Pancreas (tissue), 10 donors: ENCODE results near the gene ADPRHL1. TPM values are rescaled to one million over a fixed set of nuclear protein-coding genes. Genes with fewer than 3 reads are reported as not detected.

Source experiments
- ATAC-seq, 4 donors: fragments of 200-7000 bp; cut with Tn5 transposase; one replicate each; pipeline versions ENCODE4 v1.8.0 to v1.9.1; 2020; ENCODE audit warnings: mild to moderate bottlenecking in 4 of 4, moderate library complexity in 4 of 4
- DNase-seq, 6 donors: peaks; one replicate each; pipeline ENCODE4 v3.0.0-alpha.2; 2020
- FAIRE-seq: peaks from 2 replicates; lab custom pipeline; 2012; peaks lifted over from hg19 to GRCh38; lab: Jason Lieb, UNC
- H3K27ac ChIP-seq, 4 donors: fragments of 200-600 bp; sonication (generic); 1 replicate in 3 of 4; 2 replicates in 1 of 4; pipeline versions ENCODE4 v1.5.0 to v1.8.0; 2020
- H3K27me3 ChIP-seq, 4 donors: fragments of 200-600 bp; one replicate each; pipeline ENCODE4 v1.8.0; 2021
- H3K36me3 ChIP-seq, 3 donors: fragments of 200-600 bp; sonication (generic) in 1 of 3; one replicate each; pipeline versions ENCODE4 v1.5.0 to v1.8.0; 2020 to 2021
- H3K4me1 ChIP-seq, 3 donors: fragments of 200-600 bp; one replicate each; pipeline ENCODE4 v1.8.0; 2021
- H3K4me3 ChIP-seq, 4 donors: fragments of 200-600 bp; sonication (generic) in 2 of 4; one replicate each; pipeline versions ENCODE4 v1.5.0 to v1.8.0; 2020 to 2021
- H3K9me3 ChIP-seq, 4 donors: fragments of 200-600 bp; one replicate each; pipeline ENCODE4 v1.8.0; 2021
- WGBS, 2 donors: extraction: QIAGEN DNeasy Blood & Tissue Kit; methylation state at CpG; one replicate each; pipeline ENCODE4 v1.1.7; 2013; 5-methylcytosine and 5-hydroxymethylcytosine counted together
- intact Hi-C, 3 donors: fragments of 100-400 bp; cut with DNase I; formaldehyde crosslinking; loops; one replicate each; pipeline versions ENCODE4 v1.11.1 to v1.14.2; 2022
- polyA plus RNA-seq, 2 donors: library from polyadenylated mRNA; stranded (reverse); fragments of 200-250 nt; gene quantifications; one replicate each; pipeline ENCODE4 v1.2.3, GENCODE V29; 2013
- total RNA-seq, 6 donors: library from RNA; stranded (reverse); fragmentation: NEBNext Ultra II Directional in 4 of 6; extraction: Animal tissue kit (Norgen Biotek cat#: 25700) in 4 of 6; gene quantifications; one replicate each; pipeline versions ENCODE4 v1.2.1 to v1.2.4, GENCODE V29; 2021 to 2023
- TF ChIP-seq, protein P1 (sequence below), 4 donors: fragments of 200-600 bp; sonication (generic) in 3 of 4; IDR thresholded peaks; one replicate each; pipeline versions ENCODE4 v1.5.0 to v1.8.0; 2021; ENCODE audit warnings: antibody characterized with exemption in 4 of 4
- donor health status: healthy with polysubstance abuse.
- donor health status: DM: no; HTN: no; CAD: no; lungs with moderate emphysema.
- donor health status: DM: no; HTN: no; CAD: no.
- donor health status: control.
- donor health status: control.
- donor health status: Bipolar disorder and iron deficiency.
- donor health status: DM: yes; HTN: yes; CAD: no.
- donor health status: DM: no; HTN: no; CAD: no.
- donor health status: DM: no; HTN: no; CAD: no.
- donor health status: DM: yes; HTN: yes; CAD: no.

ADPRHL1 gene
- total and polyA plus RNA-seq, 8 donors: 1.2 to 6.0 (median 3.0) TPM

DNA sequence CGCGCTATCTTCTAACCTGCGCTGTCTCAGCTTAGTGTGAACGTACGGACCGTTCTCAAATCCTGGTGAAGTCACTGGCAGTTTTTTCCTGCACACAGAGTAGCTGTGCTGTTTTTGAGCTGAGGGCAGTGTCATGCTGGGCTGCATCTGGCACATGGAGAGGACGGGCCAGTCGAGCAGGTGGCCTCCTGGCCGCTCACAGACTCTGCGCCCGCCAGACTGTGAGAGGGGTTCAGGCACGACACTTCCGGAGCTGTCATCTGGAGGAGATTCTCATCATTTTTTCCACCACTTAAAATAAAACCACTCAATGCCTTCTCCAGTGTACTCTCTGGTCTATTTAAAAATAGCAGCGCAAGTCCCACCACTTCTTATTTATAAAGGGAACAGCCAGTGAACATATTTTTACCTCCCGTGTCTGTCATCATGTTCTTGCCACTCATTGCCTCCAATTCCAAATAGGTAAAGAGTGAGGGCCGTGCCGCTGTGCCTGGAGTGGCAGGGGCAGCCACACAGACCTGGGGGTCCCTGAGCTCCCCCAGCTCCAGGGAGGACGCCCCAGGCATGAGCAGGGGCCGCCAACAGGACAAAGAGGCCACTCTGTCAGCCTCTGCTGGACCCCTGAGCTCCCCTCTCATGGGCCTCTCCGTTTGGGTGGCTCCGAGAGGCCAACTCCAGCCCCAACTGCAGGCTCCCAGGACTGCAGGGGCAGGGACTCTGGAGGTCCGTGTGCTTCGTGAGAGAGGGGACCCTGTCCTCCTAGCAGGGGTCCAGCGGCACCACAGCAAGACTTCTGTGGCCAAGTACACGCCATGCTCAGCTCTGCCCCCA, 52.5 kb downstream of the ADPRHL1 start:
- FAIRE-seq: no peak
- peak in 1 of 6 donors; percentile 38 for DNase-seq
- H3K27ac ChIP-seq: no peak overlapping the region
- 68 to 77% methylated on average over 25 of the region's 25 CpGs for WGBS, 2 donors
- H3K27me3 ChIP-seq: no peaks in the 10 kb centered on the region
- no peaks in the 10 kb centered on the region for H3K4me1 ChIP-seq
- H3K9me3 ChIP-seq: no peaks in the 10 kb centered on the region
- TF ChIP-seq, protein P1, sequence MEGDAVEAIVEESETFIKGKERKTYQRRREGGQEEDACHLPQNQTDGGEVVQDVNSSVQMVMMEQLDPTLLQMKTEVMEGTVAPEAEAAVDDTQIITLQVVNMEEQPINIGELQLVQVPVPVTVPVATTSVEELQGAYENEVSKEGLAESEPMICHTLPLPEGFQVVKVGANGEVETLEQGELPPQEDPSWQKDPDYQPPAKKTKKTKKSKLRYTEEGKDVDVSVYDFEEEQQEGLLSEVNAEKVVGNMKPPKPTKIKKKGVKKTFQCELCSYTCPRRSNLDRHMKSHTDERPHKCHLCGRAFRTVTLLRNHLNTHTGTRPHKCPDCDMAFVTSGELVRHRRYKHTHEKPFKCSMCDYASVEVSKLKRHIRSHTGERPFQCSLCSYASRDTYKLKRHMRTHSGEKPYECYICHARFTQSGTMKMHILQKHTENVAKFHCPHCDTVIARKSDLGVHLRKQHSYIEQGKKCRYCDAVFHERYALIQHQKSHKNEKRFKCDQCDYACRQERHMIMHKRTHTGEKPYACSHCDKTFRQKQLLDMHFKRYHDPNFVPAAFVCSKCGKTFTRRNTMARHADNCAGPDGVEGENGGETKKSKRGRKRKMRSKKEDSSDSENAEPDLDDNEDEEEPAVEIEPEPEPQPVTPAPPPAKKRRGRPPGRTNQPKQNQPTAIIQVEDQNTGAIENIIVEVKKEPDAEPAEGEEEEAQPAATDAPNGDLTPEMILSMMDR (IDR thresholded peaks at IDR 0.05): no peak
- intact Hi-C loops: no loop called here
- ATAC-seq: no peak
- no peak overlapping the region for H3K4me3 ChIP-seq
- H3K36me3 ChIP-seq: no peaks in the 10 kb centered on the region

DNA sequence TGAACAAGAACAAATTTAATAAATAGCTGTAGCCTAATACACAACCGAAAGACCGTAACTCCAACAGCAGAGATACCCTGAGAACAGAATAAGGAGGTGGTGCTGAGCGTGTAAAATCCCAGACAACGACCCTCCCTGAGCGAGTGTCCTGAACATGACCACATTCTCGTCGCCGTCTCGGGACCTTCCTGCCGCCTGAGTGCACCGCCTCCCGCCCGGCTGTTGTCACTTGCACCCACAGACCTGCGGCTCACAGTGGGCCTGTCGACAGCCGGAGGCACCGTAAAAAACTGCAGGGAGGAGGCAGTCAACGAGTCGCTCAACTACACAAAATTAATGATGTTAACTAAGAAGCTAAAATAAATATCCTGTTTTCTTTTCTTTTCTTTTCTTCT, 53.5 kb downstream of the ADPRHL1 start:
- Histone ChIP-seq H3K27me3 (no peaks in the 10 kb centered on the region), H3K4me3 (no peak overlapping the region), H3K9me3 (no peaks in the 10 kb centered on the region), H3K27ac (no peak overlapping the region), H3K4me1 (no peaks in the 10 kb centered on the region), H3K36me3 (no peaks in the 10 kb centered on the region)
- DNase-seq (peak in 1 of 6 donors; percentile 32), FAIRE-seq (no peak), ATAC-seq (no peak)
- WGBS, 2 donors: 88 to 90% methylated on average over 18 to 19 of the region's 19 CpGs
- TF ChIP-seq, protein P1 (IDR thresholded peaks at IDR 0.05): no peak
- intact Hi-C loops: loop anchor here in 1 of 3 donors (10.0 kb wide), 1 partner anchor 125 kb away; no protein-coding TSS in a partner anchor

DNA sequence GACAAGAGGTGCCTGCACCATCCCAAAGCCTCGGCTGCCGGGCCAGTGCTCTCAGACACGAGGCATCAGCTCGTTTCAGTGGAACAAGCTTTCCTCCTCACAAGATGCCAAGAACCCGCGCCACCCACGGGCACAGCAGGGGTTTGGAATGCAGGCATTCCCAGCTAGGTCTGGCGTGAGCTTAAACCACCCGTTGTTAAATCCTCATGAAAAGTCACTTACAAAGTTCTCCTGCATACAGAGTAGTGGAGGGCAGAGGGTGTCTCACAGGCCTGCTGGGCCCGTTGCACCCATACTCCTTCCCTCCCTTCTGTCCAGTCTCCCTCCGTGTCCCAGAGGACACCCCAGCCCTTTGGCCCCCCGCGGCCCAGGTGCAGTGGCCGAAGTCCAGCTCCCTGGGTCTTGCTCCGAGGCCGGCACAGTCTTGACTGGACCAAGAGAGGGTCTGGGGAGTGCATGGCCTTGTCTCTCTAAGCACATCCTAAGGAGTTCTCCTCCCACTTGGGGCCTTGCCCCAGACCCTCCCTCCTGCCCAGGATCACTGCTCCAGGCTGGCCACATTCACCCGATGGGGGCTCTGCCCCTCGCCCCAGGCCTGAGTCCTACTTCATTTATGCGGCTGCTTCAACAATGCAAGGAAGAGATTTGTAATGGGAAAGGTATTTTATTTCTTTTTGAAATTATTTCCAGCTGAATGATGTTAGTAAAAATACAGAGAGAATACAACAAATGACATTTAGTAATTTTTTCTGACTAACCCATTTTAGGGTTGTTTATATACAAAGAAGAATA, 54.1 kb downstream of the ADPRHL1 start:
- Histone ChIP-seq H3K9me3 (no peaks in the 10 kb centered on the region), H3K27me3 (no peaks in the 10 kb centered on the region), H3K27ac (no peak overlapping the region), H3K4me3 (no peak overlapping the region), H3K36me3 (no peaks in the 10 kb centered on the region), H3K4me1 (no peaks in the 10 kb centered on the region)
- WGBS, 2 donors: 74 to 82% methylated on average over 19 of the region's 19 CpGs
- TF ChIP-seq, protein P1 (IDR thresholded peaks at IDR 0.05): no peak
- peak in 1 of 6 donors; percentile 54 for DNase-seq
- intact Hi-C loops: loop anchor here in 1 of 3 donors (10.0 kb wide), 1 partner anchor 124 kb away; no protein-coding TSS in a partner anchor
- no peak for ATAC-seq
- no peak for FAIRE-seq

DNA sequence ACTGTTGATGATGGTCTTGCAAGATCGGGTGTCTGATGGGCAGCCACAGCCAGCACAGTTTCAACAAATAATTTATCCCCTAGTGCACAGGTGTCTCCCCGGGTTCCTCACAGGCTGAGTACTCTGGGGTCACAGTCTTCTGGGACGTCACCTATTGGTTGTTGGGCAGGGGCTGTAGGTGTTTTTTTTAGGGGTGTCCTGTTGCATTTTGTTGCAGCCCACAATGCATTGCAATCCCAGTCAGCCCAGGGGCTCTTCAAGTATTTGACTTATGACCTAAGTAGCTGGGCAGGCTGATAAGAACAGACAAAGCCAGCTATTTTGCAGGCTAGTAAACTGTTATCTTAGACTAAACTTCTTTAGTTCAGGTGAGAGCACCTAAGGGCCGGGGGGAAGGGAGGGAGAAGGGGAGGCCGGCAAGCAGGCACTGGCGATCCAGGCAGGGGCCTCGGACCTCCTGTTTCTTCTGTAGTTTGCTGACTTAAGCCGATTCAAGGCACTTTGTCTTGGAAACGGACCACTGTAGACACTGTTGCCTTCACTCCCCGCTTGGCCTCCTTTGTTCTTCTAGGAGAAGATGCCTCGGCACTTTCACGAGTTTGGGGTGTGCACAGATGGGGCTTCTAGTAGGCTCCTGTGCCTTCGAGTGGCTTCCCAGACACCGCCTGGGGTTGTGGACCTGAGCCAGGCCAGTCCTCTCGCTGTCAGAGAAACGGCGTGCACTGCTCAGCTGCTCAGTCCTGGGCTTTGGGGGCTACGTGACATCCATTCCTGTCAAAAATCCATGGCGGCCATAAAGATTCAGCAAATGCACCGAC, 55.5 kb downstream of the ADPRHL1 start:
- ATAC-seq (no peak), DNase-seq (peak in 1 of 6 donors; percentile 38), FAIRE-seq (no peak)
- TF ChIP-seq, protein P1 (IDR thresholded peaks at IDR 0.05): no peak
- Histone ChIP-seq H3K27me3 (no peaks in the 10 kb centered on the region), H3K27ac (no peak overlapping the region), H3K4me1 (no peaks in the 10 kb centered on the region), H3K9me3 (no peaks in the 10 kb centered on the region), H3K4me3 (no peak overlapping the region), H3K36me3 (no peaks in the 10 kb centered on the region)
- intact Hi-C loops: loop anchor here in 1 of 3 donors (10.0 kb wide), 1 partner anchor 123 kb away; no protein-coding TSS in a partner anchor
- WGBS, 2 donors: 62 to 73% methylated on average over 20 of the region's 20 CpGs
